HG03378 (cell line): ENCODE measurements around the gene VPS36.
"Not testable (repeated sequence)": the region's sequence is repeated elsewhere in the genome, so short reads cannot be mapped to it uniquely, and the experiment has no call there.

Source experiments
- ATAC-seq: cut with Tn5 transposase; IDR thresholded peaks from one replicate; pipeline ENCODE4 v1.9.1; 2021; ENCODE audit warnings: mild to moderate bottlenecking, moderate library complexity; ENCODE audit not compliant: unreplicated experiment

The VPS36 gene

GRCh38 chr13:52450012-52450792 is at the start of gene VPS36:
TSS of gene VPS36 (minus strand) at chr13:52450634. CDS start at chr13:52450594, 40 bp downstream.
- ATAC-seq: peak; percentile 56

GRCh38 chr13:52497979-52498378 is 47.5 kb upstream of the VPS36 start:
- ATAC-seq: not testable (repeated sequence)

- not testable (repeated sequence) for ATAC-seq
Observed at GRCh38 chr13:52494241-52494640, 43.8 kb upstream of the VPS36 start.

- ATAC-seq: not testable (repeated sequence)
Observed at GRCh38 chr13:52491015-52491414, 40.6 kb upstream of the VPS36 start.

- ATAC-seq: not testable (repeated sequence)
Observed at GRCh38 chr13:52488763-52489162, 38.3 kb upstream of the VPS36 start.

- not testable (repeated sequence) for ATAC-seq
Observed at GRCh38 chr13:52487078-52487477, 36.6 kb upstream of the VPS36 start.

- not testable (repeated sequence) for ATAC-seq
Observed at GRCh38 chr13:52480677-52481428, 30.4 kb upstream of the VPS36 start.

- ATAC-seq: not testable (repeated sequence)
Observed at GRCh38 chr13:52468487-52468886, 18.1 kb upstream of the VPS36 start.

GRCh38 chr13:52463526-52463925 is 13.1 kb upstream of the VPS36 start:
- no peak for ATAC-seq

GRCh38 chr13:52461265-52461664 is 10.8 kb upstream of the VPS36 start:
- no peak for ATAC-seq

GRCh38 chr13:52459668-52460067 is 9.2 kb upstream of the VPS36 start:
- ATAC-seq: no peak

- ATAC-seq: no peak
Observed at GRCh38 chr13:52455677-52456041, 5.2 kb upstream of the VPS36 start.

- peak; percentile 72 for ATAC-seq
Observed at GRCh38 chr13:52454820-52455676, 4.6 kb upstream of the VPS36 start, which contains the start of gene CKAP2. TSS of gene CKAP2 (plus strand) at chr13:52455478. CDS start at chr13:52455557, 79 bp downstream.

- ATAC-seq: peak; percentile 37
Observed at GRCh38 chr13:52454459-52454819, 4.0 kb upstream of the VPS36 start.

- ATAC-seq: no peak
Observed at GRCh38 chr13:52452470-52452869, 2.0 kb upstream of the VPS36 start.

GRCh38 chr13:52451135-52451804 is 836 bp upstream of the VPS36 start:
- no peak for ATAC-seq

- ATAC-seq: no peak
Observed at GRCh38 chr13:52450793-52451116, 321 bp upstream of the VPS36 start.

GRCh38 chr13:52449331-52450011 is 963 bp downstream of the VPS36 start:
- ATAC-seq: no peak

- ATAC-seq: no peak
Observed at GRCh38 chr13:52447815-52448552, 2.5 kb downstream of the VPS36 start.
